NCI-H524 treated with DMSO at 0.1 percent for 48 hours (cell line): Measurements from ENCODE around the gene RRAGD.
A peak's percentile ranks its signal among the peaks of the same experiment; 100 is the strongest.

ENCODE experiments used
- DNase-seq: peaks from one replicate; lab custom pipeline; 2025; lab: John Stamatoyannopoulos, UW

Gene RRAGD

DNA sequence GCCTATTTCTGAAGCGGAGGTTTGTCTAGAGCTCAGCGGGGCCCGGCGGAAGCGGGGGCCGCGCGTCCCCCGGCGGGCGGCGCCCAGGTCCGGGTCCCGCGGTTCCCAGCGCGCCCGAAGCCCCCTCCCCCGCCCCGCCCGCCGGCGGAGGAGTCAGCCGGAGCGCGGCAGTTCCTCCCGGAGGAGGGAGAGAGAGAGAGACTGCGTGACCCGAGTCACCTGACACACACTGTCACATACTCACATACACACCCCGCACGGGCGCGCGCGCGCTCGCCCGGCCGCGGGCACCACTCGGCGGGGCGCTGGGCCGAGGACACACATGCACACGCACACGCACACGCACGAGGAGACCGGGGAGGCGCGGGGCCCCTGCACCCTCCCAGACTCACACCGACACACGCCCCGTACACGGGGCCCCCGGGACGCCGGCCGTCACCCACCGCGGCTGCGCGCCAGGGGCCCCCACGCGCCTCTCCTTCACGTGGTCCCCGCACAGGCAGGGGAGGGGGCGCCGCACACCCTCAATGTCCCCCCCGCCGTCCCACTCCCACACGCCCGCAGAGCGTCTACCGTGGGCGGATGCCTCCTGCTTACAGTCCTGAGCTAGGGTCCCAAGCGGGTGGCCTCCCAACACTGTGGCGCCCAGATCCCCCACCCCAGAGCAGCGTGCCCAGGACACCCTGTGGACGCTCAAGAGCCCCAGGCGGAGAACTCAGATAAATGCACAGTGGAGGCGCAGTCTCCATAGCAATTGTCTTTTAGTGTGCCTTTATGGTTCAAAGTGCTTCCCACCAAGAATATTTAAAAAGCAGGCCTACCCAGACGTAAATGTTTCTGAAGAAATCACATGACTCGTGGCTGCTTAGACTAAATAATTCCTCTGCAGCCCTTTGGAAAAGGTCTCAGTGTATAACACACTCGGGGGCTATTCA lies at the start of gene RRAGD:
Gene RRAGD, minus strand, starts transcription at position 203 of the 935 bp plus-strand sequence. CDS start 280 bp downstream, outside the sequence.
- DNase-seq, result peak; percentile 19

- DNase-seq, result no peak
Observed at GRCh38 chr6:89460713-89461112, 48.6 kb upstream of the RRAGD start.

GRCh38 chr6:89459501-89459900 lies 47.4 kb upstream of the RRAGD start:
- DNase-seq, result no peak

DNA sequence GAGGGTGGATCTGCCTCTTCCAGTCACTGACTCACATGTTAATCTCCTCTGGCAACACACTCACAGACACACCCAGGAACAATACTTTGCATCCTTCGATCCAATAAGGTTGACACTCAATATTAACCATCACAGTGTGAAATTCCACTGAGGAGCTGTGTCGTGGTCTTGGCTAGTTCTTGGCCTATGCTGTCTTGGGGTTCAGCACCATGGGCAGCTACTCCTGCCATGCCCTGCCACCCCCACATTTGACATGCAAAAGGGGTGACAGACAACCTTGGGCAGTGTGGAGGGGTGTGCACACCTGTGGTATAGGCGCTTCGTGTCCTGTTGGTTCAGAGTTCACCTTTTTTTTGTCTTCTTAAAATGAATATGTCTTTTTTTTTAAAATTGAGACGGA lies 46.6 kb upstream of the RRAGD start:
- DNase-seq, result no peak

GRCh38 chr6:89454300-89454699 lies 42.2 kb upstream of the RRAGD start:
- DNase-seq, result no peak

DNA sequence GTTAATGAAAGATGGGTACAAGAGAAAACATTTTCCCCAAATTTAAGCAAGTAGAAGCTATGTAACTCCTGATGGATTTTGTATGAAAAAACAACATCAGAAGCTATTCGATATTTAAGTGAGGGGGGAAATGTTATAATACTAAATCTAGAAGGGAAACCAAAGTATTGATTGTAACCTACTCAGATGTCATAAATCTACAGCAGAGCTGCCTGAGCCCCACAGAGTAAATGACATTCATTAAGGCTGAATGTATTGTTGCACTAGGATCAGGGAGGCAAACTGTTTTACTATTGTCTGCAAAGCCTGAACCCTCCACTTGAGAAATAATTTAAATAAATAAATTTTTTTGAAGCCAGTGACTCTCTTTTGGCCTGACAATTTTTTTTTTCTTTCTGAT lies 40.2 kb upstream of the RRAGD start:
- no peak for DNase-seq

GRCh38 chr6:89449193-89449592 lies 37.1 kb upstream of the RRAGD start:
- DNase-seq, result no peak

DNA sequence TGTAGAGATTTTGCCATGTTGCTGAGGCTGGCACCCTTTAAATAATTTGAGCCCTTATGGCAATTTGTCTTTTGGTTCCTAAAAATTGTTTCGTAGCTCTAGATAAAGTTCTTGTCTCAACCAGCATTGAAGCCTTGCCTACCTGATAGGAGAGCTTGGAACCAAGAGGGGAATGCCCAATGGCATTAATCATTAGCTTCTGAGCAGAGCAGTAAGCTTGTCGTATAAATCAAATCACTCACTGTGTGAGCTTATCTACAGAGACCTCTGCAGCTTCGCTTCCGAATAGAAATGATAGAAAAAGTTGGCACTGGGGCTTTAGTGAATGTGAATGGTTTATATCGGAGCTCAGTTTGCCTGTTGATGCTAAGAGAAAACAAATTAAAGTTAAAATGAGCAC lies 31.6 kb upstream of the RRAGD start:
- DNase-seq, result no peak

DNA sequence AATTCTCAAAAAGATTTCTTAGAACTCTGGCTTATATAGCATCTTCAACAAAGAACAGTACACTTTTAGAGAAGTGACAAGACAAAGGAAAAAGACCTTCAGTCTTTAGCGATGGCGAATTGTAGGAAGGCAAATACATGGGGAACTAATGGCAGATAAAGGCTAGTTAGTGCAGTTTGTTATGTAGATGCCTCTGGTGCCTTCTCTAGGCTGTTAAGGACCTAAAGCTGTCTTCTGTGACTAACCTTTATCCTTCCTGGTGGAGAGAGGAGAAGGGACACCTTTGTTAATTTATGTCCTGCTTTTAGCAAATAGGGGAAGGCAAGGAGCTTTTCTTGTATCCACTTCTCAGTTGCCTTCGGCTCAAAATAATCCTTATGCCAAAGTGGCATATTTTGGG lies 28.1 kb upstream of the RRAGD start:
- DNase-seq, result no peak

DNA sequence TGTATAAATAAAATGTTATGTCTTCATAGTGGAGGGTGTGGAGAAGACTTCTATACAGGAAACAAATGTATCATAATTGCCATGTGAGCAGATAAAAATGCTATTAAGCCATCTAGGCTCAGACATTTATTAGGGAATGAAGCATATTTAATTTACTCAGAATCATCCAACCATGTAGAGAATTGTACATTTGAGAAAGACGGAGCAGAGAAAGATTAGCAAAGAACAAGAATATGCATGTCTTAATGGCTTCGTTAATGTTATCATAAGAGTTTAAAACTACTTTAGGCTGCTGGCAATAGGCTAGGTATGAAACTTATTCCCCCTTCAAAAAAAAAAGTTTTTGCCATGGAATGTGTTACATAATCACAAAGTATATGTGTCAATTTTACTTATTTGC lies 26.9 kb upstream of the RRAGD start:
- no peak for DNase-seq

DNA sequence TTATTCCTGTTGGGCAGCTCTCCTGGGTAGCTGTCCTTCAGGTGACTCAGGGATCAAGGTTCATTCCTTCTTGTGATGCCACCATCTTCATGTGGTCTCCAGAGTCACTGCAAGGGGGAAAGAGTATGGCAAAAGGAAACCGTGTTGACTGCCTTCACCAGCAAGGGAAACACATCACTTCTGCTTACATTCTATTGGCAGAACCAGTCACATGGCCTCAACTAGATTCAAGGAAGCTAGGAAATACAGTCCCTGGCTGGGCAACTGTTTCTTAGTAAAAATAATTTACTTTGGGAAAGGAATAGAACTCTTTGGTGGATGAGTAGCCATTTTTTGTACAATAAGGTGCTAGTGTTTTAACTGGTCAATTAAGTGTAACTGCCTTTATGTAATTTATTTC lies 26.2 kb upstream of the RRAGD start:
- DNase-seq, result no peak

GRCh38 chr6:89436226-89436625 lies 24.2 kb upstream of the RRAGD start:
- DNase-seq, result no peak

DNA sequence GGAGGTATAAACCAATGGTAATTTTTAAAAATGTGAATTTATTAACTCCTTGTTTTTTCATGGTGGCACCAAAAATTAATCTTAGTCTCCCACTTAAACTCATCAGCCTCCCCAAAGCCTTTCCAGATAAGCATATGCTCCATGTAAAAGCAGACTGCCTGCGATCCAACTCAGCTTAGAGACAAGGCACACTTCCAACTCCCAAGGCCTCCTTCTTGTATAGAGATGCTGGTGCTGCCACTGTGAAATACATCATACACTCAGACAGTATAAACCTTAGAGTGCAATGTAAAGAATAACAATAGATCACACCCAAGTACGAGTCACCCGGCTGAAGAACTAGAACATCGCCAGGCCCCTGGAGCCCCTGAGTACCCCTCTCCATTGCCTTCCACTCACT lies 22.9 kb upstream of the RRAGD start:
- DNase-seq, result no peak

- no peak for DNase-seq
Observed at GRCh38 chr6:89434150-89434499, 22.1 kb upstream of the RRAGD start.

DNA sequence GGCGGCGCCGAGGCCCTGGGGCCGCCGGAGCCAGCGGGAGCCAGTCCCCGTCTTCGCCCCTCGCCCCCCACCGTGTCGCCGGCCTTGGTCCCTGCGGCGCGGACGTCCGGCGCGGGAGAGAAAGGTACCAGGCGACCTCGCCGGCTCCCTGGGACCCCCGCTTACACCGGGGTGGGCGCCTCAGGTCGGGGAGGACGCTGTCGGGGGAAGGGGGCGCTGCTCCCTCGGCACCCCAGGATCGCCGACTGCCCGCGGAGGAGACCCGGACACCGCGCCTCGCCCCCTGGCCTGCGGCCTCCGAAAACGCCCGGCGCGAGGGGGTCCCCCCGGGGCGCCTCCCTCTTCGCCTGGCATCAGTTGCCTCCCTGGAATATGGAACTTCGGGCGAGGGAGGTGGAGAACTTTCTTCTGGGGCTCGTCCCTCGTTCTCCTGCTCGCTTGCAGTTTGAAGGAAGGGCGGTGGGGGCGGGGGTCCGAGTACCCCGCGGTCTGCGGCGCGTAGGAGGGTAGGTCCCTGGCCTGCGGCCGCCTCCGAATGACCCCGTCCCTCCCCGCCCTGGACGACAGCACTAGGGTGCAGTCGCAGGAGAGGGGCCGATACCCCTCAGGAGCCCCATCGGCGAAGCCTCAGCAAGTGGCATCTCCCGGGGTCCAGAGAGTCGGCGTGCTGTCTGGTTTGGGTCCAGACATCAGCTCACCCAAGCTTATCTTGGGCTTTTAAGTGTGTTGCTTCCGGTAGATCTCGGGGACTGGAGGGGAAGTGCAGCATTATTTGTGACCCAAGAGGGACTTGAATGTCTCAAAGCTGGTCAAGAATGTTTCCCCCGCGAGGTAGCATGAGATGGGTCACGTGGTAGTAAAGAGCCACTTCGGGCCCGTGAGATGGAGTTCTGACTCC lies 21.4 kb upstream of the RRAGD start:
- DNase-seq, result peak; percentile 31

- no peak for DNase-seq
Observed at GRCh38 chr6:89432875-89433251, 20.8 kb upstream of the RRAGD start, which contains the start of gene ANKRD6. TSS of gene ANKRD6 (plus strand) at chr6:89433152. CDS start at chr6:89566977, 133,825 bp downstream.

DNA sequence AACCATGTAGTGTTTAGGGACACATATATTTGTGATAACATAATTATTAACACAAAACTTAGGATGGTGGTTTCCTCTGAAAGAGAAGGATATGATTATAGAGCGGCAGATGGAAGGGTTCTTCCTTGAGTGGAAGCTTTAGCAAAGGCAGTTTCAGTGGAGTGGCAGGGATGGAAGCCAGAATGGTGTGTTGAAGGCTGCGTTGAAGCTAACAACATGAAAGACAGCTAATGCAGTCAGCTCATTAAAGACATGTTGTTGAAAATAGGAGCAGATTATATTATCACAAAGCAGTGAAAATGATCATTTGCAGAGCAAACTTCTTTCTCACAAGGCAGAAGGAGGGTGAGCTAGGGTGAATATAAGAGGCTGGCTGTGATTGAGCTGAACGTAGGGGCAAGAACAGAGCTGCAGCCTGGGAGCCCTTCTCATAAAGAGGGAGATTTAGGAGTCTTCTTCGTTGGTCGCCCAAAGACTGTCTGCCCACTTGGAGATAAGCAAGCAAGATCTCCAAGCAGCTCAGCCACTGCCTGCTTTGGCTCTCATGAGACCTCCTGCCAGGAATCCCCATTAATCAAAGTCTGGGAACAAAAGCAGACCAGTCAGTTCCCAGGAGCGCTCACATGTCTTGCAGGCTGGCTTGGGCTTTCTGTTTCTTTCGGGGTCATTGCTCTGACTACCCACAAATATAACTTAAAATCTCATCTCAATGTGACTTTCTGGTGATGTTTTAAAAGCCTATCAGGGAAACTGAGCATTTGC lies 18.3 kb upstream of the RRAGD start:
- DNase-seq, result no peak

- no peak for DNase-seq
Observed at GRCh38 chr6:89416796-89417195, 4.7 kb upstream of the RRAGD start.

DNA sequence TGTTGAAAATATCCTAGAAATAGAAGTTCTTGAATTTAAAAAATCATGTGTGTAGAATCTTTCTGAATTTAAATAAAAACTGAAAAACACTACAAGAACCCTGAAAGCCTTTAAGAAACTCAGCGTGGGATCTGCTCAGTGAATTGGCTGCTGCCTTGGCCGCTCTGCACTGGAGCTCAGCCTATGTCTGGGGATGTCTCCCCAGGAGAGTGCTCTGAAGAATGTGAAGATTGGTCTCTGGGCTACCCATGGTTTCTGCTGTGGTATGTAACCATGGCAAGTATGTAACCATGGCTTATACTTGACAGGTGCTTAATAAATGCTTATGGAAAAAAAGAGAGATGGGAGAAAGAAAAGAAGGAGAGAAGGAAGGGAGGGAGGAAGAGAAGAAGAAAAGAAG lies 3.1 kb upstream of the RRAGD start:
- no peak for DNase-seq

GRCh38 chr6:89414215-89414614 lies 2.1 kb upstream of the RRAGD start:
- DNase-seq, result no peak

GRCh38 chr6:89413006-89413400 lies 930 bp upstream of the RRAGD start:
- DNase-seq, result no peak
